Measurements from ENCODE around the gene EYS. TPM values are rescaled to one million over a fixed set of nuclear protein-coding genes. Genes with fewer than 3 reads are reported as not detected.

EYS gene
- total RNA-seq, 6 experiments from 2014 or later: 0.18 TPM; not detected in 5

GRCh38 chr6:64774881-64775280, 932.1 kb downstream of the EYS start:
- H3K27me3 Mint-ChIP-seq (ENCODE audit: insufficient read depth): no peaks in the 10 kb centered on the region; the same call in 1 of the 2 replicates

DNA sequence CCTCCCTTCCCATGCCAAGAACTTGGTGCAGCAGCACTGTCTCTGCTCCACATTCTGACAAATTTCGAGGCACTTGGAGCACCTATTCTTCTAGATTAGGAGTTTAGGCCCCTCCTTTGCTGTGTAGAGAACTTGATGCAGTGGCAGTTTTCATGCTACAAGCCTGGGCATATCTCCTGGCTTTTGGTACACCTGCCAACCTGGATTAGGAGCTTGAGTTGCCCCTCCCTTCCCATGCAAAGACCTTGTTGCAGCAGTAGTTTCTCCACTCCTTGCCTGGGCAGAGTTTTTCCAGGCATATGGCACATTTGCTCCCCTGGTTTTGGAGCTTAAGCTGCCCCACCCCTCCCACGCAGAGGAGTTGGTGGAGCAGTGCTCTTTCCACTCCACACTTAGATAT, 956.1 kb downstream of the EYS start:
- Mint-ChIP-seq H3K36me3 (ENCODE audit: low read depth) (0 out of 2 replicates have a peak, but pooled peaks cover 5% of the 10 kb centered on the region), H3K9me3 (peaks cover 41% of the 10 kb centered on the region), H3K27ac (no peak overlapping the region), H3K27me3 (ENCODE audit: insufficient read depth) (no peaks in the 10 kb centered on the region), H3K4me3 (no peak overlapping the region), H3K4me1 (ENCODE audit: low read depth) (no peaks in the 10 kb centered on the region)
- TF ChIP-seq CTCF (IDR thresholded peaks at IDR 0.05): no peak
- no peak for DNase-seq

More at GRCh38 chr6:64774881-64775280, 932.1 kb downstream of the EYS start:
- H3K27ac Mint-ChIP-seq: no peak overlapping the region
- no peak overlapping the region for H3K4me3 Mint-ChIP-seq
- peaks cover 22% of the 10 kb centered on the region for H3K9me3 Mint-ChIP-seq
- no peak for DNase-seq
- TF ChIP-seq CTCF (IDR thresholded peaks at IDR 0.05): no peak
- no peaks in the 10 kb centered on the region for H3K36me3 Mint-ChIP-seq (ENCODE audit: low read depth)
- no peaks in the 10 kb centered on the region for H3K4me1 Mint-ChIP-seq (ENCODE audit: low read depth)

- Mint-ChIP-seq H3K4me1 (ENCODE audit: low read depth) (no peaks in the 10 kb centered on the region), H3K36me3 (ENCODE audit: low read depth) (no peaks in the 10 kb centered on the region), H3K27me3 (ENCODE audit: insufficient read depth) (no peaks in the 10 kb centered on the region), H3K9me3 (peaks cover 12% of the 10 kb centered on the region), H3K4me3 (no peak overlapping the region), H3K27ac (no peak overlapping the region)
- no peak for DNase-seq
- no peak for TF ChIP-seq CTCF (IDR thresholded peaks at IDR 0.05)
Observed at GRCh38 chr6:64737418-64737817, 969.6 kb downstream of the EYS start.

- H3K27ac Mint-ChIP-seq: no peak overlapping the region
- no peak for TF ChIP-seq CTCF (IDR thresholded peaks at IDR 0.05)
- no peaks in the 10 kb centered on the region for H3K4me1 Mint-ChIP-seq (ENCODE audit: low read depth)
- H3K27me3 Mint-ChIP-seq (ENCODE audit: insufficient read depth): no peaks in the 10 kb centered on the region
- peaks cover 13% of the 10 kb centered on the region for H3K9me3 Mint-ChIP-seq
- no peaks in the 10 kb centered on the region for H3K36me3 Mint-ChIP-seq (ENCODE audit: low read depth)
- H3K4me3 Mint-ChIP-seq: no peak overlapping the region
- DNase-seq: no peak
Observed at GRCh38 chr6:64736421-64736950, 970.5 kb downstream of the EYS start.

GRCh38 chr6:64733433-64733832, 973.6 kb downstream of the EYS start:
- H3K27me3 Mint-ChIP-seq (ENCODE audit: insufficient read depth): no peaks in the 10 kb centered on the region
- H3K4me3 Mint-ChIP-seq: no peak overlapping the region
- no peaks in the 10 kb centered on the region for H3K36me3 Mint-ChIP-seq (ENCODE audit: low read depth)
- TF ChIP-seq CTCF (IDR thresholded peaks at IDR 0.05): no peak
- DNase-seq: no peak
- no peak overlapping the region for H3K27ac Mint-ChIP-seq
- H3K4me1 Mint-ChIP-seq (ENCODE audit: low read depth): no peaks in the 10 kb centered on the region
- peaks cover 21% of the 10 kb centered on the region for H3K9me3 Mint-ChIP-seq

- Mint-ChIP-seq H3K9me3 (peaks cover 18% of the 10 kb centered on the region), H3K36me3 (ENCODE audit: low read depth) (no peaks in the 10 kb centered on the region), H3K27me3 (ENCODE audit: insufficient read depth) (no peaks in the 10 kb centered on the region), H3K27ac (no peak overlapping the region), H3K4me1 (ENCODE audit: low read depth) (no peaks in the 10 kb centered on the region), H3K4me3 (no peak overlapping the region)
- DNase-seq: no peak
- no peak for TF ChIP-seq CTCF (IDR thresholded peaks at IDR 0.05)
Observed at GRCh38 chr6:64732888-64733287, 974.1 kb downstream of the EYS start.

Measured in HFFc6 (cell line).